AG20443 (cell line): ENCODE results near the gene CREBL2.
"Not testable (repeated sequence)": the region's sequence is repeated elsewhere in the genome, so short reads cannot be mapped to it uniquely, and the experiment has no call there.

Source experiments
- DNase-seq: peaks from one replicate; pipeline ENCODE4 v3.0.0; 2012; ENCODE audit warnings: low spot score, mixed read lengths

CREBL2 gene

DNA sequence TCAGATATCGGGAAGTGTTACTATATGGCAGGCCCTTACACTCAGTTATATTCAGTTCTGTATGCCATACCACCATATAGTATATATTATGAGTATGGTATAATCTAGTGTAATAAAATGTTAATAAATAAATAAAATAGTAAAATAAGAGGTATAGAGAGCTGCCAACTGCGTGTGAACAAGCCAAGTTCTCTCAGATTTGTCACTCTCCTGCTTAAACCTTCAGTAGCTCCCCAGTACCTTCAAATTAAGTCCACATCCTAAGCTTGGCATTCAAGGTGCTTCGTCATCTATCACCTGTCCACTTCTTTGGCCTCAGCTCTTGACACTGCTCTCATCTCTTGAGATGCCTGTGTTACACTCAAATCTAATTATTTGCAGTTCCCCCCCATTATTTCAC lies 12.8 kb upstream of the CREBL2 start:
- DNase-seq = no peak

DNA sequence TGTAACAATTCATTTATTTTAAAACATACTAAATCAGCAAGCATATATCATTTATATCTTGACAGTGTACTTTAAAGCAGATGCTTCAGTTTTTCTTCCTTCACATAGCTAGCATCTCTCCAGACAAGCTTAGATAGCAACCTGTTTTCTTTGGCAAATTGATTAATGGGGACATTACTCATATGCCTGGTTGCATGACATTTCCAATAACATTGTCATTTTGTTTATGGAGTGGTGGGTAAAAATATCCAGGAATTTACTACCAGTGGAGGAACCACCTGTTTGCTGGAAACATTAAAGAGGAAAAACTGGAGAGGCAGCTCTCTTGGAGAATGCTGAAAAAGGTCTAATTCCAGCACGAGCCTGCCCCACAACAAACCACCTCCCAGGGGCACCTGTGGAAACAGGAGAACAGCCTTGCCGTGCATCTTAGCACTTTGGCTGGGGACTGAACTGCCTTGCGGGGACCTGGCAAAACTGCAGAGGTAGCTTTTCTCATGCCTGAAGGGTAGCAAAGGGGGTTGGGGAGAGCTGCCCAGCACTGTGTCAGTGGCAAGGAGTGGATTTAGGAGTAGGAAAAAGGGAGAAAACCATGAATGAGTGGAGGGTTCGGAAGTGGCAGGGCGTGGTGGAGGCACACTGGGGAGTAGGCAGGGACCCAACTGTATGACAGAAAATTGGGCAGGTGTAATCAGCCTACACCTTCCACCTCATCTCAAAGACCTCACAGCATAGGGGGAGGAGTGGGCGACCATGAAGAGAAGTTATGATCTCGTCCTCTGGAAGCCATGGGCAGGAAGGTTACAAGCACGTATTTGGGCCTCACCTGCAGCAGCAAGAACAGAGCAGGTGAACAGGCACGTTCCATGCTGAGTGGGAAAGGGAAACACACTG lies 11.7 kb upstream of the CREBL2 start:
- DNase-seq = no peak

DNA sequence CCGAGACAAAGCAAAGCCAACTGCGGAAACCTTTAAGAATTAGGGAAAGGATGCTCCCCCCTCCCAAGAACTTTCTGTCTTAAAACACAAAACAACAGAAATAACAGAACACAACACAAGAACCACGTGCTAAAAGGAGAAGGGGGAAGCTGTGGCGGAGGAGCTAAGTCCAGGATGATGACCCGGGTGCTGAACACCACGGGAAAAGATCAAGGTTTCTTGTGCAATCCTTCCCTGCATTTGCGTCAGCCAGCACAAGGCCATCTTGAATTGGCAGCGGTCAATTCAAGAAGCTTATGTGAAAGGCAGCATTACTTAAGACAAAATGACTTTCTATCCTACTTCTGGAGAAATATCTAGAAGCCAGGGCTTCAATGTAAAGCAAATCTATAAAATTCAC lies 11.0 kb upstream of the CREBL2 start:
- DNase-seq = no peak

DNA sequence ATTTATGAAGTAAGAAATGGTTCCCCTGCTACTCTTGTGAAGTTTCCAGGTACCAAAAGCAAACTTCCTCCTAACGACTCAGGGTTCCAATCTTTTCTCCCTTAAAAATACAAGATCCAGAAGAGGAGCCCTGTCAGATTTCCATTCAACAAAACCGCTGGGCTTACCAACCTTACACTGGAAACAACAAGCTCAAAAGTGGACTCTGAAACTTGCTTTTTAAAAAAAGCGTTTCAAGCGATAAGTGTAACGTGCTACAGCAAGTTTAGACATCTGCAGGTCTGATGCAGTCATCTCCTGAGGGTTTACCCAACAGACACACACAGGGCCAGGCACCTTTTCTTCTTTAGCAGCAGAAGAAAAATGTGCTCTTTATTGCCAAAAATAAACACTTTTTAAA lies 6.9 kb upstream of the CREBL2 start:
- no peak for DNase-seq

DNA sequence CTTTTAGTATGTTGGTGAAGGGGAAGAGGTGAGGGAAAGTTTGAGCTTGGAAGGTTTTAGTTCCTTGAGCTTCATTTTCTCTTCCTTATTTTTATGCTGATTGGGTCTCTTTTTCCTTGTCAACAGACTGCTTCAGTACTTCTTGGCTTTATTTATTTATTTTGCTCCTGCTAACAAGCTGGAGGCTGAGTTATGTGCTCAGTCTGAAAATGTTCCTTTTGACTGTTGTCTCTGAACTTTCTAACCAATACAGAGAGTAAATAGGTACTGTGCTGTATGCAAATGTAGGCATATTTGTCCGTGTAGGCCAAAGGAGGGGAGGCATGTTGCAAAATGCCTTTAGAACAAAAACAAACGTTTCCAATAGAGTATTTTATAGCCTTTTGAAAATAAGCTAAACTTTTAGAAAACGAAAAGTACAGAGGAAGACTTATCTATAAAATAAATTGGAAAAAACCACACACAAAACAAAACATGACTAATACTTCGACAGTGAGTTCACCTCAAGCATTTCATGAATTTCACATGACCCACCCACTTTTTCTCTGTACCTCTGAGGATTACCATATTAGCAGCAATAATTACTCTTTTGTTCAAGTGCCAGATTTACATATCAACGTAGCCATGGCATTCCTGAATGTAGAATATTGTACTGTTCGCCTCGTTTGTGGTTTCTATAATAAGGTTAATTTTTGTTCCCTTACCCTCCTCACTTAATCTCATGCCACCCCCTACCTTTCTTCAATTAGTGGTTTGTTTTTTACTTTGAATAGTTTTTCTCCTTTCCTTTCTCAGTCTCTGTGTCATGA lies 4.7 kb upstream of the CREBL2 start:
- peak; percentile 28 for DNase-seq

DNA sequence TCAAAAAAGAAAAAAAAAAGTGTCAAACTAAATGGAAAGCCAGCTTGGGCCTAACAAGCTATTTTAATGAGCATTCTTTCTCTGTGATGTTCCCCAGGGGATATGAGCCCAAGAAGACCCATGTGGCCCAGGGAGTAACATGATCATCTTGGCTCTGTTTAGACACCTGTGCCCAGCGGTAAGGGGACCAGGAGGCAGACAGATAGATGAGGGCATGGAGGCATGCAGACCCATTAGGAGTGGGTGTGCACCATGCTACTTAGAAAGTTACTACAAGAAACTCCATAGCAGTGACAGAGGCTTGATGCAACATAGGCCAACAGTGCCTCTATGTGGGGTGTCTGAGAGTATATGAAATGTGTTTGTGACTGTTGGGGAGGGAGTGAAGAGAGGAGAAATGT lies 3.1 kb upstream of the CREBL2 start:
- DNase-seq = no peak

DNA sequence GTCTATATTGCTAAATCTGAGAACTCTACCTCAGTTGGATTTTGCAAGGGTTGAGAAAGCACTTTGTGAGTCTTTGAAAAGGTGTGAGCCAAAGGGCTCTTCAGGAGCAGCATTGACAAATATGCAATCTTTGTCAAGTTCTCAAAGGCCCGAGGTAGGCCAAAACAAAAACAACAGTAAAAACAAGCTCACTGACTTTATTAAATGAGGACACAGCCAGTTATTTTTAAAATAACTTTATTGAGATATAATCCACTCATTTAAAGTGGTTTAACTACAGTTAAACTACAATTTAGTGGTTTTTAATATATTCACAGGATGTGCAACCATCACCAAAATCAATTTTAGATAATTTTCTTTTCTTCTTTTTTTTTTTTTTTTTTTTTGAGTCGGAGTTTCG lies 2.0 kb upstream of the CREBL2 start:
- no peak for DNase-seq

DNA sequence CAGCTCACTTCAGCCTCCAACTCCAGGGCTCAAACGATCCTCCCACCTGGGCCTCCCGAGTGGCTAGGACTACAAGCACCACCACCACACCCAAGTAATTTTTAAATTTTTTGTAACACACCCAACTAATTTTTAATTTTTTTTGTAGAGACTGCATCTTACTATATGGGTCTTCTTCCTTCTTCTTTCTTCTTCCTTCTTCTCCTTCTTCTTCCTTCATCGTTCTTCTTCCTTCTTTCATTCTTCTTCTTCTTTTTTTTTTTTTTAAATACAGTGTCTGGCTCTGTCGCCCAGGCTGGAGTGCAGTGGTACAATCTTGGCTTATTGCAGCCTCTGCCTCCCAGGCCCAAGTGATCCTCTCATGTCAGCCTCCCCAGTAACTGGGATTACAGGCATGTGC lies 965 bp upstream of the CREBL2 start:
- DNase-seq = no peak

DNA sequence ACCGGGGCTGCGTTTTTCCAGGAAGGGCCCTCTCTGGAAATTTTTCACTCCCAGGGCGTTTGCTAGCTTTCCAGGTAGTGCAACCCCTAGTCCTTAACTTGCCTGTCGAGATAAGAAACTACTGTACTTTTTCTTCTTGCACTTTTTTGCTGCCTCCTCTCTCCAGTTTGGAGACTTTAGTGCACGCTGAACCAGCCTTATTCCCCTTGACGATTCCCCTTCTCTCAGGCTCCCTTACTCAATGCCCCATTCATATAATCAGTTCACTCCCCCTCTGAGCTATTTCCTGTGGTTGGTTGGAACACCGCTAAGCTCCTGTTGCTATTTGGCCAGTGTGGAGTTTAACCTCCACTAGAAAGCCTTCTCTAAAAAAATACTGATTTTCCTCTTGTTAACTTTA lies 682 bp downstream of the CREBL2 start:
- peak; percentile 58 for DNase-seq

DNA sequence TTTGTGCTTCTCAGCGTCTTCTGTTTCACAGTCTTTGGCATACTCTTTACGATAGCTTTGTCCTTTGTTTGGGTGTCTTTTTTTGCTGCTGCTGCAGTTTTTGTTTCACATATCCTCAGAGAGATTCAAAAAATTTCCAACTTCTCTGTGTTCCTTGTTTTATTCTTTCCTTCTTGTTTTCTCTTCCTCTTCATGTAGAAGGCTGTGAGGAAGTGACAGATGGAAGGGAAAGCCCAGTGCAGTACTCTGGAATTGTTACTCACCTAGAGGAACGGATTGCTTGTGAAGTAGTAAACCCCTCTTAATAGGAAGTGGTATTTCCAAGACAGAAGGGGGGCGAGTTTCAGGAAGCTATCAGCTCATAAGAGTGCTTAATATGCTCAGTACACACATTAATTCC lies 1.7 kb downstream of the CREBL2 start:
- no peak for DNase-seq

DNA sequence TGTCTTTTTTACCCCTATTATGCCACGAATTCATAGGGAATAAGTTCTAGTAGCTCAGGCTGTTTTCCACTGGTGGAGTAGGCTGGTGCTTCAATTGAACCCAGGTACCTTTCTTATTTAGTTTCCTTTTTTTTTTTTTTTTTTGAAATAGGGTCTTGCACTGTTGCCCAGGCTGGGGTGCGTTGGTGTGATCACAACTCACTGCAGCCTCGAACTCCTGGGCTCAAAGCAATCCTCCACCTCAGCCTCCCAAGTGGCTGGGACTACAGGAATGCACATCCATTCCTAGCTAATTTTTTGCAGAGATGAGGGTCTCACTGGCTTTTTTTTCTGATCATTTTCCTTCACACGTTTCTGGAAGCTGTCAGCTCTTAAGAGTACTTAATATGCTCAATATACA lies 2.7 kb downstream of the CREBL2 start:
- DNase-seq = no peak

DNA sequence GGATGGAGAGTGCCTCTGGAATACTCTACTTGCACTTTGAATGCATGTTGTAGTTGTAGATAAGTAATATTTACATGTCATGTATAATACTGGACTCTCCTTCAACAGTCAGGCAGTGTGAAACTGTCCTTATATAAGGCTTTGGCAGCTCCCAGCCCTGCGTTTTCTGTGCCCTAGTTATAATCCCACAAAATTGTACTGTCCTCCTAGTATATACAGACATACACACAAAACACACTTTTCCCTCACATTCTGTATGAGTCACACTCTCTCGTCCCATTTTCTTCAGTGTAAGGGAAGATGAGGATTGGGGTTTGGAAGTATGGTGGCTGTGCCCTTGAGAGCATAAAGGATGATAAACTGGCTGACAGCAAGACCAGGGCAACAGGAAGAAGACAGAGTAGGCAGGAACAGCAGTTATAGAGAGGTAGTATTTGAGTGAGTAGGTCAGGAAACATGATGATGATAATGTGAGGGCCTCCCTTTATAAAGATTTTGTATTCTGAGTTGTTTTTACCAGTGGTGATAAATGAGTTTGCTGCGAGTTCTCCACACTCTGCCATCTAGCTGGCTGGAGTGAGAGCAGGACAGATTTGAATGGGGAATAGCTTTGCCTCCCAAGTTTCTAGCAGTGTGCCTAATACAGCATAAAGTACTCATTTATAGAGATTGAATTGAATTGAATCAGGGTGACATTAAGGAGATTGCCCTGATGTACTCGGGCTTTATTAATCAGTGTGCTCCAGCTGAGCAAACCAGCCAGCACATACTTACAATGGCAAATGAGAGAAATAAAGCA lies 5.0 kb downstream of the CREBL2 start:
- no peak for DNase-seq

DNA sequence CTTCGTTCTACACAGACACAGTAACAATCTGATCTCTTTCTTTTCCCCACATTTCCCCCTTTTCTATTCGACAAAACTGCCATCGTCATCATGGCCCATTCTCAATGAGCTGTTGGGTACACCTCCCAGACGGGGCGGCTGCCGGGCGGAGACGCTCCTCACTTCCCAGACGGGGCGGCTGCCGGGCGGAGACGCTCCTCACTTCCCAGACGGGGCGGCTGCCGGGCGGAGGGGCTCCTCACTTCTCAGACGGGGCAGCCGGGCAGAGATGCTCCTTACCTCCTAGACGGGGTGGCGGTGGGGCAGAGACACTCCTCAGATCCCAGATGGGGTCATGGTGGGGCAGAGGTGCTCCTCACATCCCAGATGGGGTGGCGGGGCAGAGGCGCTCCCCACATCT lies 6.4 kb downstream of the CREBL2 start:
- DNase-seq = not testable (repeated sequence)

DNA sequence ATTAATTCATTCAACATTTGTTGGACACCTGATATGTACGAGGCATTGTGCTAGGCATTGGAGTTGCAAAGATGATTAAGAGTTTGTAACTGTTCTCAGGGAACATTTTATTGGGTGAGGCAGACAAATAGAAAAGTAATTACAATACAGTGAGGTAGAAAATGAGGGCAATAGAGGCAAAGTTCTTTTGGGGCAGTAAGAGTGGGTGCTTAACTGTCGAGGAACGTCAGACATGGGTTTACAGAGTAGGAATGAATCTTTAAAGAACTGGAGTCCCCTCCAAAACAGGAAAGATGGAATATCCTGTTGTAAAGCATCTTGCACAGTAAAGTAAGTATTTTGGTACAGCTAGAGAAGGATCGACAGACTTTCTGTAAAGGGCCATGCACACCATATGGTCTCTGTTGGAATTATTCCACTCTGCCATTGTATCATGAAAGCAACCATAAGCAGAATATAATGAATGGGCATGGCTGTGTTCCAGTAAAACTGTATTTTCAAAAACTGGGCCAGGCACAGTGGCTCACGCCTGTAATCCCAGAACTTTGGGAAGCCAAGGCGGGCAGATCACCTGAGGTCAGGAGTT lies 9.1 kb downstream of the CREBL2 start:
- DNase-seq = no peak

DNA sequence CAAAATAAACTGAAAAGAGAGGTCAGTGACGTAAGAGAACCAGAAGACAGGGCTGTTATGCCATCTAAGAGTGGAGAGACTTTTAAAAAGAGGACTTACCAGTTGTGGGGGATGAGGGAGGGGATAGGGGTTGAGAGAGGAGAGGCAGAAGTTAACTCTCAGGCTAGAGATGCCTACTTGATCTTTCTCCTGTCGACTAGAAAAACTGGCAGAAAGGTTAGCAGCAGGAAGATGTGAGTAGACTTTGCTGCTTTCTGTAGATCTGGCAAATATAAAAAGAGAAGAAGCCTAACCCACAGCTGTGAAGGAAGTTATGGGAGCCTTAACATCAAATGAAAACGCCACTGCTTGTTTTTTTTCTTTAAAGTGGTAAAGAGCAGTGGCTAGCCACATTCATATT lies 10.7 kb downstream of the CREBL2 start:
- no peak for DNase-seq

DNA sequence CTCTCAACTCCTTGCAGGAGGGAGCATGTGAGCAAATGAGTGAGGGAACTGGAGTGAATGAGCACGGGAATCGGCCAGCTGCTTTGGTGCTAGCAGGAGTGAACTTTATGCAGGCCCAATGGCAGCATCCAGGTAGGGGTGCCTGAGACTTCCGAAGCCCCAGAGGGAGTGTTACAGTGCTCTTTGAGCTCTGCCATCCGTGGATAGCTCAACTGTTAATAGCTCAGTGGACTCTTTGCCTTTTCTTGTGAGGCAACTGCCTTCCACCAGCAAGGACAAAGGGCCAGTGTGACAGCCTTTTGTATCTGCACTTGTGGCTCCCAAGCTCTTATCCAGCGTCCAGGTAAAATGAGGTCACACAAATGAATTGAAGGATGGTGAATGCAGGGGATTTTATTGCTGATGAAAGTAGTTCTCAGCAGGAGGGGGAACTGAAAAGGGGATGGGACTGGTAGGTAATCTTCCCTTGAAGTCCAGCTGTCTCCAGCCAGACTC lies 12.9 kb downstream of the CREBL2 start:
- DNase-seq = no peak

DNA sequence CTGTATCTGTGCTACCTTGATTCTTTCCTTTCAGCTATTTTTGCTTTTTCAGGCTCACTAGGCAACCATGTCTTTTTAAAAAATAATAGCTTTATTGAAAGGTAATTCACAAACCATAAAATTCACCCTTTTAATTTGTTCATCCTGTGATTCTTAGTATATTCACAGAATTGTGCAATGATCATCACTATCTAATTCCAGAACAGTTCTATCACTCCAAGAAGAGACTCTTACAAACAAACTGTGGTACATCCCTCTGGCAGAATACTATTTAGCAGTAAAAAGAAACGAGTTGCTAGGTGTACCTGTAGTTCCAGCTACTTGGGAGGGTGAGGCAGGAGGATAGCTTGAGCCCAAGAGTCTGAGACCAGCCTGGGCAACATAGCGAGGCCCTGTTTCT lies 14.8 kb downstream of the CREBL2 start:
- DNase-seq = no peak

DNA sequence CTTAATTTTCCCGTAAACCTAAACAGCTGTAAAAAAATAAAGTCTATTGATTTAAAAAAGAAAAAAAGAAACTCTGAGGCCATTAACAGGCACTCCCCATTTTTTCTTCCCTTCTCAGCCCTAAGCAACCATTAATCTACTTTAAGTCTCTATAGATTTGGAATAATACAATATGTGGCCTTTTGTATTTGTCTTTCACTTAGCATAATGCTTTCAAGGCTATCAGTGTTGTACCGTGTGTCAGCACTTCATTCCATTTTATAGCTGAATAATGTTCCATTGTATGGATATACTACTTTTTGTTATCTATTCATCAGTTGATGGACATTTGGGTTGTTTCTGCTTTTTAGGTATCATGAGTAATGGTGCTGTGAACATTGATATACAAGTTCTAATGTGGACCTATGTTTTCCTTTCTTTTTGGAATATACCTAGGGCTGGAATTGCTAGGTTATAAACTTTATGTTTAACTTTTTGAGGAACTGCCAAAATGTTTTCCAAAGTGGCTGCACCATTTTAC lies 15.7 kb downstream of the CREBL2 start:
- DNase-seq = no peak

DNA sequence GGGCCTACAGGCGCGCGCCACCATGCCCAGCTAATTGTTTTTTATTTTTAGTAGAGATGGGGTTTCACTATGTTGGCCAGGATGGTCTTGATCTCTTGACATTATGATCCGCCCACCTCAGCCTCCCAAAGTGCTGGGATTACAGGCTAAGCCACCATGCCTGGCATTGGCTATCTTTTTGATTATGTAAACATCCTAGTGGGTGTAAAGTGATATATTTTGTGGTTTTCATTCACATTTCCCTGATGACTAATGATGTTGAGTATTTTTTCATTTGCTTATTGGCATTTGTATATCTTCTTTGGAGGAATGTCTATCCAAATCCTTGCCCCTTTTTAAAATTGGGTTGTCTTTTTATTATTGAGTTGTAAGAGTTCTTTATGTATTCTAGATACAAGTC lies 16.3 kb downstream of the CREBL2 start:
- DNase-seq = no peak

DNA sequence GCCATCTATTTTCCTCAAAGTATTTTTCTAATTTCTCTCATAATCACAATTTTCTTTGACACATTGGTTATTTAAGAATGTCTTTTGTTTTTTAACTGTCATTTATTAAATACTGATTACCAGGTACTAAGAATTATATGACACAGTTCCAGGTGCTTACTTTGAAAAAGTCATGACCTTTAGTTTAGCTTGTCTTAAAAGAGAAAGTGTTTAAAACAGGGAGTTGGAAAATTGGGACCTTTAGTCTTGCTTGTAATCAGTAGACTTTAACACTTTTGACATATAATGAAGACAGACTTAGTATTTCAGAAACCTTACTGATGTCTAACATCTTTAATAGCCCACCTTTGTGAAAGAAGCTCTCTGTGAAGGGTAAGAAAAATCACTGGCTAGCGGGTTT lies 19.2 kb downstream of the CREBL2 start:
- no peak for DNase-seq

DNA sequence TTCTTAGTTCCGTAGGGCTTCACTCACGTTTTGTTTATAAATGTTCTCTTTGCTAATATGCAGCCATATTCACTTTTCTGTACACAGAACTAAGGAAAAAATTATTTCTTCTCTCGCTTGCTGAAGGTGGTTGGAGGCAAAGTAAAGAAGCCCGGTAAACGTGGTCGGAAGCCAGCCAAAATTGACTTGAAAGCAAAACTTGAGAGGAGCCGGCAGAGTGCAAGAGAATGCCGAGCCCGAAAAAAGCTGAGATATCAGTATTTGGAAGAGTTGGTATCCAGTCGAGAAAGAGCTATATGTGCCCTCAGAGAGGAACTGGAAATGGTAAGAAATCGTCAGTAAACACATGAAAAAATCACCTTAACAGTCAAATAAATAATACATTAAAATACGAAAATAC lies 24.0 kb downstream of the CREBL2 start:
- no peak for DNase-seq

DNA sequence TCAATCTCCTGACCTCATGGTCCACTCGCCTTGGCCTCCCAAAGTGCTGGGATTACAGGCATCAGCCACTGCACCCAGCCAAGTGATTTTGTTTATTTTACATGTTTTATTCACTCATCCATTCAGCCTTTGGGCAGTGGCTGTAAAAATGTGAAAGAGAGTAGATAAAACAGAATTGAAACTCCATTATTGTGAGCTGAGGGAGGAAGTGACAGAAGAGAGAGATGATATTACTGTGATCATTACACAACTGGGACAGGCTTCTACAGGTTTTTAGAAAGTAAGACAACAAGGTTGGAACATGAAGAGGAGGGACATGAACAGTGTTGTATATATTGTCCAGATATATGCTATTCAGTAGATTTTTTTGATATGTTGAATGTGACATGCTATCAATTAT lies 25.0 kb downstream of the CREBL2 start:
- DNase-seq = no peak
